C4-2B (cell line): Measurements from ENCODE around the gene HDAC2.

ENCODE experiments used
- ZFX ChIP-seq: fragments of 450-650 bp; IDR thresholded peaks from 2 replicates; pipeline ENCODE4 v1.6.1; 2017
- TF ChIP-seq, protein P1 (sequence below): fragments of 450-650 bp; conservative IDR thresholded peaks from 2 replicates; pipeline ENCODE4 v1.5.1; 2017; ENCODE audit warnings: mild to moderate bottlenecking

- TF ChIP-seq, protein P1, sequence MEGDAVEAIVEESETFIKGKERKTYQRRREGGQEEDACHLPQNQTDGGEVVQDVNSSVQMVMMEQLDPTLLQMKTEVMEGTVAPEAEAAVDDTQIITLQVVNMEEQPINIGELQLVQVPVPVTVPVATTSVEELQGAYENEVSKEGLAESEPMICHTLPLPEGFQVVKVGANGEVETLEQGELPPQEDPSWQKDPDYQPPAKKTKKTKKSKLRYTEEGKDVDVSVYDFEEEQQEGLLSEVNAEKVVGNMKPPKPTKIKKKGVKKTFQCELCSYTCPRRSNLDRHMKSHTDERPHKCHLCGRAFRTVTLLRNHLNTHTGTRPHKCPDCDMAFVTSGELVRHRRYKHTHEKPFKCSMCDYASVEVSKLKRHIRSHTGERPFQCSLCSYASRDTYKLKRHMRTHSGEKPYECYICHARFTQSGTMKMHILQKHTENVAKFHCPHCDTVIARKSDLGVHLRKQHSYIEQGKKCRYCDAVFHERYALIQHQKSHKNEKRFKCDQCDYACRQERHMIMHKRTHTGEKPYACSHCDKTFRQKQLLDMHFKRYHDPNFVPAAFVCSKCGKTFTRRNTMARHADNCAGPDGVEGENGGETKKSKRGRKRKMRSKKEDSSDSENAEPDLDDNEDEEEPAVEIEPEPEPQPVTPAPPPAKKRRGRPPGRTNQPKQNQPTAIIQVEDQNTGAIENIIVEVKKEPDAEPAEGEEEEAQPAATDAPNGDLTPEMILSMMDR: no peak
- no peak; the same call in 1 of the 2 replicates for TF ChIP-seq ZFX
Measured at GRCh38 chr6:113970805-113971676, at the start of gene HDAC2.
